ENCODE results near the gene PCDHAC2.

DNA sequence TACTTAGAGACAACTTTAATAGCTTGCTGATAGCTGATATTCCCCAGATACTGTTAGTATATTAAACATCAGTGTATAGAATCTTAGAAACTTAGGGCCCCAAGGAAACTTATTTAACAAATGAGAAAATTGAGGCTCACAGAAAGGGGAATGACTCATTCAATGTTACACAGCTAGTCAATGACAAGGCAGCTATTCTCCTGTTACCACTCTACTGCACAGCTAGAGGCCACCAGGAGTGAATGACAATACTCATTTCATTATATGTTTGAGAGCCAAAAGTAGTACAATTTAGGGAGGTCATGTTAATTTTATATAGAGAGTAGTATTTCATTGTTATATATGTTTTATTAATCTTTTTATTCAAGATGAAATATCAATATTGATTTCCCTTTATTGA lies 51.7 kb downstream of the PCDHAC2 start:
- TF ChIP-seq POLR2AphosphoS5 (IDR thresholded peaks at IDR 0.05), result no peak
- TF ChIP-seq, protein P1, sequence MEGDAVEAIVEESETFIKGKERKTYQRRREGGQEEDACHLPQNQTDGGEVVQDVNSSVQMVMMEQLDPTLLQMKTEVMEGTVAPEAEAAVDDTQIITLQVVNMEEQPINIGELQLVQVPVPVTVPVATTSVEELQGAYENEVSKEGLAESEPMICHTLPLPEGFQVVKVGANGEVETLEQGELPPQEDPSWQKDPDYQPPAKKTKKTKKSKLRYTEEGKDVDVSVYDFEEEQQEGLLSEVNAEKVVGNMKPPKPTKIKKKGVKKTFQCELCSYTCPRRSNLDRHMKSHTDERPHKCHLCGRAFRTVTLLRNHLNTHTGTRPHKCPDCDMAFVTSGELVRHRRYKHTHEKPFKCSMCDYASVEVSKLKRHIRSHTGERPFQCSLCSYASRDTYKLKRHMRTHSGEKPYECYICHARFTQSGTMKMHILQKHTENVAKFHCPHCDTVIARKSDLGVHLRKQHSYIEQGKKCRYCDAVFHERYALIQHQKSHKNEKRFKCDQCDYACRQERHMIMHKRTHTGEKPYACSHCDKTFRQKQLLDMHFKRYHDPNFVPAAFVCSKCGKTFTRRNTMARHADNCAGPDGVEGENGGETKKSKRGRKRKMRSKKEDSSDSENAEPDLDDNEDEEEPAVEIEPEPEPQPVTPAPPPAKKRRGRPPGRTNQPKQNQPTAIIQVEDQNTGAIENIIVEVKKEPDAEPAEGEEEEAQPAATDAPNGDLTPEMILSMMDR (IDR thresholded peaks at IDR 0.05), result no peak

Measured in gastroesophageal sphincter (tissue), 3 donors.